GM11168 (cell line): ENCODE measurements around the gene REG3G.

Experiments used
- in situ Hi-C: fragments of 300-500 bp; cut with MboI; formaldehyde crosslinking; loops from one replicate; pipeline ENCODE4 v1.12.0; 2022; ENCODE audit warnings: low sequenced_read_pairs; ENCODE audit not compliant: unreplicated experiment

The REG3G gene

GRCh38 chr2:79025421-79025820, at the start of gene REG3G:
Gene REG3G, plus strand, starts transcription at chr2:79025702. Its CDS starts 392 bp downstream, at chr2:79026094.
- in situ Hi-C loops: no loop called here

- in situ Hi-C loops: no loop called here
Observed at GRCh38 chr2:78977661-78978145, 47.8 kb upstream of the REG3G start.

- in situ Hi-C loops: no loop called here
Observed at GRCh38 chr2:78978340-78978739, 47.2 kb upstream of the REG3G start.

- in situ Hi-C loops: loop anchor here (5.0 kb wide), 1 partner anchor 307 kb away; no protein-coding TSS in a partner anchor
Observed at GRCh38 chr2:78979380-78980151, 45.9 kb upstream of the REG3G start.

- in situ Hi-C loops: loop anchor here (5.0 kb wide), 1 partner anchor 308 kb away; no protein-coding TSS in a partner anchor
Observed at GRCh38 chr2:78980152-78980465, 45.4 kb upstream of the REG3G start.

GRCh38 chr2:78980871-78981270, 44.6 kb upstream of the REG3G start:
- in situ Hi-C loops: loop anchor here (5.0 kb wide), 1 partner anchor 309 kb away; no protein-coding TSS in a partner anchor

- in situ Hi-C loops: loop anchor here (5.0 kb wide), 1 partner anchor 310 kb away; no protein-coding TSS in a partner anchor
Observed at GRCh38 chr2:78982638-78983330, 42.7 kb upstream of the REG3G start.

- in situ Hi-C loops: loop anchor here (5.0 kb wide), 1 partner anchor 312 kb away; no protein-coding TSS in a partner anchor
Observed at GRCh38 chr2:78984386-78984785, 41.1 kb upstream of the REG3G start.

GRCh38 chr2:78985558-78985957, 39.9 kb upstream of the REG3G start:
- in situ Hi-C loops: no loop called here

GRCh38 chr2:78989051-78989450, 36.5 kb upstream of the REG3G start:
- in situ Hi-C loops: no loop called here

GRCh38 chr2:78992451-78992806, 33.1 kb upstream of the REG3G start:
- in situ Hi-C loops: no loop called here

- in situ Hi-C loops: no loop called here
Observed at GRCh38 chr2:78992807-78993517, 32.5 kb upstream of the REG3G start.

GRCh38 chr2:78993518-78994148, 31.9 kb upstream of the REG3G start:
- in situ Hi-C loops: no loop called here

GRCh38 chr2:78994789-78995188, 30.7 kb upstream of the REG3G start:
- in situ Hi-C loops: no loop called here

- in situ Hi-C loops: no loop called here
Observed at GRCh38 chr2:78999406-78999805, 26.1 kb upstream of the REG3G start.

GRCh38 chr2:79000008-79000576, 25.4 kb upstream of the REG3G start:
- in situ Hi-C loops: no loop called here

- in situ Hi-C loops: no loop called here
Observed at GRCh38 chr2:79001285-79001684, 24.2 kb upstream of the REG3G start.

GRCh38 chr2:79004680-79005079, 20.8 kb upstream of the REG3G start:
- in situ Hi-C loops: no loop called here

GRCh38 chr2:79005216-79005615, 20.3 kb upstream of the REG3G start:
- in situ Hi-C loops: no loop called here

GRCh38 chr2:79009388-79009787, 16.1 kb upstream of the REG3G start:
- in situ Hi-C loops: no loop called here
